Right cardiac atrium (tissue), 5 donors: ENCODE results near the gene ANKRD13D. TPM values are rescaled to one million over a fixed set of nuclear protein-coding genes. Genes with fewer than 3 reads are reported as not detected.
A peak's percentile ranks its signal among the peaks of the same experiment; 100 is the strongest.

Experiments
- ATAC-seq, 2 donors: fragments of 200-7000 bp; cut with Tn5 transposase; one replicate each; pipeline versions ENCODE4 v1.8.0 to v1.9.1; 2020; ENCODE audit warnings: moderate library complexity in 2 of 2, mild to moderate bottlenecking in 1 of 2
- DNase-seq, 3 donors: peaks; one replicate each; pipeline ENCODE4 v3.0.0-alpha.2; 2020
- H3K27ac ChIP-seq: one replicate; pipeline ENCODE4 v1.5.1; 2013; ENCODE audit warnings: mild to moderate bottlenecking, low read length, control low read depth, moderate library complexity
- H3K27me3 ChIP-seq: one replicate; pipeline ENCODE4 v1.6.1; 2013; ENCODE audit not compliant: control insufficient read depth, insufficient read depth
- H3K4me1 ChIP-seq: one replicate; pipeline ENCODE4 v1.6.1; 2013; ENCODE audit warnings: low read length; ENCODE audit not compliant: control insufficient read depth, insufficient read depth
- H3K4me3 ChIP-seq: one replicate; pipeline ENCODE4 v1.5.1; 2013; ENCODE audit warnings: low read length, control low read depth
- H3K9me3 ChIP-seq: one replicate; pipeline ENCODE4 v1.6.1; 2013; ENCODE audit warnings: low read length; ENCODE audit not compliant: control insufficient read depth
- WGBS: extraction: QIAGEN DNeasy Blood & Tissue Kit; methylation state at CpG from one replicate; pipeline ENCODE4 v1.1.7; 2013; 5-methylcytosine and 5-hydroxymethylcytosine counted together
- intact Hi-C, 4 donors: fragments of 100-400 bp; cut with DNase I; formaldehyde crosslinking; loops; one replicate each; pipeline versions ENCODE4 v1.11.0 to v1.14.0; 2022 to 2023
- long read RNA-seq, 4 donors: library from polyadenylated mRNA; unstranded; transcript quantifications; one replicate each; pipeline ENCODE4 v2.0.0, GENCODE V29; 2020 to 2021
- polyA plus RNA-seq: library from polyadenylated mRNA; stranded (reverse); fragments of 200-250 nt; gene quantifications from one replicate; pipeline ENCODE4 v1.2.3, GENCODE V29; 2013
- total RNA-seq, 4 donors: library from RNA; stranded (reverse); fragmentation: NEBNext Ultra II Directional; extraction: Animal tissue kit (Norgen Biotek cat#: 25700); gene quantifications; one replicate each; pipeline ENCODE4 v1.2.1, GENCODE V29; 2021
- donor health status: healthy with polysubstance abuse.
- donor health status: DM: no; HTN: yes; CAD: no.
- donor health status: DM: no; HTN: no; CAD: no.
- donor health status: DM: no; HTN: yes; CAD: no; lungs with severe emphysema.
- donor health status: DM: yes; HTN: yes; CAD: no.

Gene ANKRD13D
- total RNA-seq = 10 to 100 TPM; 20.0 to 25.3 (median 22.8) TPM
- 18.0 TPM for polyA plus RNA-seq
- long read RNA-seq, donor 1, transcript ANKRD13D-202 (15 exons, 2,881 nt) = major isoform, 8 of 20 reads
- long read RNA-seq, donor 1, partial matches to known transcripts = 6 of 20 reads
- long read RNA-seq, donor 1, other reads (novel, unspliced or antisense) = 4 of 20 reads
- long read RNA-seq, donor 2, transcript ANKRD13D-202 (15 exons, 2,881 nt) = major isoform, 11 of 29 reads
- long read RNA-seq, donor 2, partial matches to known transcripts = 7 of 29 reads
- long read RNA-seq, donor 2, other reads (novel, unspliced or antisense) = 8 of 29 reads
- long read RNA-seq, donor 3, partial matches to known transcripts = 5 of 13 reads
- long read RNA-seq, donor 3, other reads (novel, unspliced or antisense) = 4 of 13 reads
- long read RNA-seq, donor 4, transcript ANKRD13D-202 (15 exons, 2,881 nt) = major isoform, 8 of 25 reads
- long read RNA-seq, donor 4, partial matches to known transcripts = 7 of 25 reads
- long read RNA-seq, donor 4, other reads (novel, unspliced or antisense) = 8 of 25 reads

- peak within 1 kb of the TSS; percentile 87 for H3K27ac ChIP-seq
- intact Hi-C loops = no loop called here
- H3K9me3 ChIP-seq = no peaks in the 10 kb centered on the region
- DNase-seq (no peak), ATAC-seq (peak in 1 of 2 donors; percentile 36)
- peak within 1 kb of the TSS; percentile 93 for H3K4me3 ChIP-seq
- no peaks in the 10 kb centered on the region for H3K27me3 ChIP-seq
- WGBS = under 1% methylated on average over 55 of the region's 56 CpGs
- H3K4me1 ChIP-seq = peaks cover 6% of the 10 kb centered on the region
These were observed at the start of gene ANKRD13D for GRCh38 chr11:67289226-67289650. Gene ANKRD13D, plus strand, starts transcription at chr11:67289303. Its CDS starts 158 bp downstream, at chr11:67289461.

- DNase-seq (peak; percentile 98 to 99 (median 98)), ATAC-seq (peak; percentile 98 to 99)
- Histone ChIP-seq H3K4me3 (peak overlapping the region; percentile 98), H3K9me3 (no peaks in the 10 kb centered on the region), H3K27me3 (no peaks in the 10 kb centered on the region), H3K27ac (peak overlapping the region; percentile 100), H3K4me1 (peaks cover 13% of the 10 kb centered on the region)
- intact Hi-C loops = no loop called here
- WGBS = under 1% methylated on average over 31 of the region's 31 CpGs
These were observed 49.1 kb upstream of the ANKRD13D start for GRCh38 chr11:67239783-67240575.

DNA sequence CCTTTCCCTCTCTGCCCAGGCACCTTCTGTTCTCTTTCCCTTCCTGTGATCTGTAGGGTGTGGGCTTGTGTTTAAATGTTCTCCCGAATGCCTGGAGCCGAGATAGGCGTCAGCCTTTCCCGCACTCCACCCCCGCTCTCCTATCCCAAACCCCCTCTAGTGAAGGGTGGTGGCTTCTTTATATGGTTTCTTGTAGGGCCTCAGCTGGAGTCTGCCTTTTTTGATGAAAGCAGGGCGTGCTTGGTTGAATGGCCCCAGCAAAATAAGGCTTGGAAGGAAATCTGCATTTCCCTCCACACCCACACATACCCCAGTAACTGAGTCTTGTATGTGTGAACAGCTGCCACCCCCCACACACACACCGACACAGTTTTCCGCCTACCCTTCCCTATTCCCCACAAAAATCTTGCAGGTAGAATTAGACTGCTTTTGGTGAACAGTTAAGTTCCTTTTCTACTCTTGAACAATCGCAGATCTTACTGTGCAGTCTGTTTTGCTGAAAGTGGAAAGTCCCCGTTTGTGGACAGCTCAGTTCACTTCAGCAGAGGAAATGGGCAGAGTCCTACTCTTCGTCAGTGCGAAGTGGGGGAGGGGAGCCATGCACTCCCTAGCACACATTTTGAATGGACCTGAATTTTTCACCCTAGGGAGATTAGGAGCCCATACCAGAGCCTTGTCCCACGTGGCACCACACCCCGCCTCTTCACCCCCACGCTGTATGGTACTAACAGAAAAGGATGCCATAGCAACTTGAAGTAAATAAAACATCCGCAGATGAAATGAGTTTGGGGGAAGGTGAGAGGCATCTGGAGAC, 48.3 kb upstream of the ANKRD13D start:
- peak; percentile 68 to 84 (median 77) for DNase-seq
- Histone ChIP-seq H3K4me3 (peak overlapping the region; percentile 98), H3K9me3 (no peaks in the 10 kb centered on the region), H3K27ac (peak overlapping the region; percentile 100), H3K27me3 (no peaks in the 10 kb centered on the region), H3K4me1 (peaks cover 13% of the 10 kb centered on the region)
- intact Hi-C loops = no loop called here
- peak; percentile 39 to 61 for ATAC-seq
- under 1% methylated on average over 16 of the region's 16 CpGs for WGBS

GRCh38 chr11:67242548-67242947, 46.6 kb upstream of the ANKRD13D start:
- intact Hi-C loops = no loop called here
- Histone ChIP-seq H3K4me1 (peaks cover 13% of the 10 kb centered on the region), H3K27ac (no peak overlapping the region)

GRCh38 chr11:67243051-67243450, 46.1 kb upstream of the ANKRD13D start:
- H3K4me1 ChIP-seq = peaks cover 13% of the 10 kb centered on the region
- H3K27ac ChIP-seq = no peak overlapping the region
- no peak overlapping the region for H3K4me3 ChIP-seq
- intact Hi-C loops = no loop called here
- H3K27me3 ChIP-seq = no peaks in the 10 kb centered on the region
- no peak for ATAC-seq
- 57% methylated on average over 2 of the region's 2 CpGs for whole genome bisulfite sequencing
- no peaks in the 10 kb centered on the region for H3K9me3 ChIP-seq
- DNase-seq = no peak

More at GRCh38 chr11:67242548-67242947, 46.6 kb upstream of the ANKRD13D start:
- DNase-seq (no peak), ATAC-seq (no peak)
- Histone ChIP-seq H3K27me3 (no peaks in the 10 kb centered on the region), H3K9me3 (no peaks in the 10 kb centered on the region), H3K4me3 (no peak overlapping the region)
- WGBS = 85% methylated on average over 1 of the region's 1 CpG

- no peak overlapping the region for H3K4me3 ChIP-seq
- no peaks in the 10 kb centered on the region for H3K27me3 ChIP-seq
- WGBS = 92% methylated on average over 11 of the region's 11 CpGs
- intact Hi-C loops = no loop called here
- no peak overlapping the region for H3K27ac ChIP-seq
- no peak for ATAC-seq
- H3K4me1 ChIP-seq = peaks cover 8% of the 10 kb centered on the region
- H3K9me3 ChIP-seq = no peaks in the 10 kb centered on the region
- no peak for DNase-seq
These were observed 44.1 kb upstream of the ANKRD13D start for GRCh38 chr11:67245046-67245445.

- Histone ChIP-seq H3K9me3 (no peaks in the 10 kb centered on the region), H3K4me3 (no peak overlapping the region), H3K27ac (peak overlapping the region; percentile 56), H3K27me3 (no peaks in the 10 kb centered on the region), H3K4me1 (peaks cover 3% of the 10 kb centered on the region)
- no peak for ATAC-seq
- DNase-seq = no peak
- 87% methylated on average over 5 of the region's 5 CpGs for WGBS
- intact Hi-C loops = no loop called here
These were observed 41.1 kb upstream of the ANKRD13D start for GRCh38 chr11:67247946-67248550.

- Histone ChIP-seq H3K4me1 (peaks cover 3% of the 10 kb centered on the region), H3K27ac (no peak overlapping the region), H3K9me3 (no peaks in the 10 kb centered on the region), H3K4me3 (no peak overlapping the region), H3K27me3 (no peaks in the 10 kb centered on the region)
- DNase-seq = peak in 2 of 3 donors; percentile 62
- ATAC-seq = peak in 1 of 2 donors; percentile 42
- intact Hi-C loops = no loop called here
These were observed 40.5 kb upstream of the ANKRD13D start for GRCh38 chr11:67248653-67249052.

- no peaks in the 10 kb centered on the region for H3K9me3 ChIP-seq
- H3K4me1 ChIP-seq = peaks cover 3% of the 10 kb centered on the region
- intact Hi-C loops = no loop called here
- ATAC-seq (peak in 1 of 2 donors; percentile 10), DNase-seq (no peak)
- WGBS = 90% methylated on average over 37 of the region's 37 CpGs
- H3K27me3 ChIP-seq = no peaks in the 10 kb centered on the region
- H3K27ac ChIP-seq = no peak overlapping the region
- H3K4me3 ChIP-seq = no peak overlapping the region
These were observed 38.8 kb upstream of the ANKRD13D start for GRCh38 chr11:67250059-67251043.
